ENCODE data around the gene AGPAT2.

The AGPAT2 gene

DNA sequence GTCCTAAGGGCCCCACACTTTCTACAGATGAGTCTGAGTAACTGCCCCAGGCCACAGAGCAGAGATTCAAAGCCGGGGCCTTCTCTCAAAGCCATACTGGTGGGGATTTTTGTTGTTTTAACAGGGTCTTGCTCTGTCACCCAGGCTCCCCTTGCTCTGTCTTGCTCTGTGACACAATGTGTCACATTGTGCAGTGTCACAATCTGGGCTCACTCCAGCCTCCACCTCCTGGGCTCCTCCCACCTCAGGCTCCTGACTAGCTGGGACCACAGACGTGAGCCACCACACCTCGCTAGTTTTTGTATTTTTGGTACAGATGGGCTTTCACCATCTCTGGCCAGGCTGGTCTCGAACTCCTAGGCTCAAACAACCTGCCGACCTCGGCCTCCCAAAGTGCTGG lies 8.6 kb downstream of the AGPAT2 start (continued):
- TF ChIP-seq ARNTL (CRISPR knock-in tag; IDR thresholded peaks at IDR 0.05; ENCODE audit: borderline replicate concordance, low read depth), result no peak
- no peak for TF ChIP-seq OSR1 (CRISPR knock-in tag; IDR thresholded peaks at IDR 0.05)
- TF ChIP-seq CSDC2 (CRISPR knock-in tag; IDR thresholded peaks at IDR 0.05), result no peak

DNA sequence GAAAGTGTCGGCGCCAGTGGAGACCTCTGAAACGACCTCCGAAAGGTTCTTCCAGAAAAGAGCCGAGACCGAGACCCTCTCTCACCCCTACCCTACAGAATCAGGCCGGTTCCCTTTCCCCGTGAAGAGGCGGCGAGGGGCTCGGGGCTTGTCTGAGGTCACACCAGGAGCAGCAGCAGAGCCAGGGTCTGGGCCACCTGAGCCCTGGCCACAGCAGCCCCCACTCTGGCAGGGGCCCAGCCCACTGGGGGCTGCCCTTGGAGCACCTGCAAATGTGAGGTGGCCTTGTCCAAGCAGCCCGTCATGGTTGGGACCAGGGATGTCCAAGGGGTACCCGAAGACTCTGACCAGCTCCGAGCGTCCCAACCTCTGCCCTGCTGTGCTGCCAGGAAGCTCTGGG lies 9.2 kb downstream of the AGPAT2 start:
- ATAC-seq, result no peak
- TF ChIP-seq ISL1 (CRISPR knock-in tag; IDR thresholded peaks at IDR 0.05), result no peak
- no peak for TF ChIP-seq ZFP30 (CRISPR knock-in tag; IDR thresholded peaks at IDR 0.05)
- no peak for TF ChIP-seq PPARA (CRISPR knock-in tag; IDR thresholded peaks at IDR 0.05; ENCODE audit: borderline replicate concordance)
- no peak for TF ChIP-seq ZC3H10 (CRISPR knock-in tag; IDR thresholded peaks at IDR 0.05)
- TF ChIP-seq, protein P1, sequence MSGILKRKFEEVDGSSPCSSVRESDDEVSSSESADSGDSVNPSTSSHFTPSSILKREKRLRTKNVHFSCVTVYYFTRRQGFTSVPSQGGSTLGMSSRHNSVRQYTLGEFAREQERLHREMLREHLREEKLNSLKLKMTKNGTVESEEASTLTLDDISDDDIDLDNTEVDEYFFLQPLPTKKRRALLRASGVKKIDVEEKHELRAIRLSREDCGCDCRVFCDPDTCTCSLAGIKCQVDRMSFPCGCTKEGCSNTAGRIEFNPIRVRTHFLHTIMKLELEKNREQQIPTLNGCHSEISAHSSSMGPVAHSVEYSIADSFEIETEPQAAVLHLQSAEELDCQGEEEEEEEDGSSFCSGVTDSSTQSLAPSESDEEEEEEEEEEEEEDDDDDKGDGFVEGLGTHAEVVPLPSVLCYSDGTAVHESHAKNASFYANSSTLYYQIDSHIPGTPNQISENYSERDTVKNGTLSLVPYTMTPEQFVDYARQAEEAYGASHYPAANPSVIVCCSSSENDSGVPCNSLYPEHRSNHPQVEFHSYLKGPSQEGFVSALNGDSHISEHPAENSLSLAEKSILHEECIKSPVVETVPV (CRISPR knock-in tag; IDR thresholded peaks at IDR 0.05), result no peak
- TF ChIP-seq, protein P2, sequence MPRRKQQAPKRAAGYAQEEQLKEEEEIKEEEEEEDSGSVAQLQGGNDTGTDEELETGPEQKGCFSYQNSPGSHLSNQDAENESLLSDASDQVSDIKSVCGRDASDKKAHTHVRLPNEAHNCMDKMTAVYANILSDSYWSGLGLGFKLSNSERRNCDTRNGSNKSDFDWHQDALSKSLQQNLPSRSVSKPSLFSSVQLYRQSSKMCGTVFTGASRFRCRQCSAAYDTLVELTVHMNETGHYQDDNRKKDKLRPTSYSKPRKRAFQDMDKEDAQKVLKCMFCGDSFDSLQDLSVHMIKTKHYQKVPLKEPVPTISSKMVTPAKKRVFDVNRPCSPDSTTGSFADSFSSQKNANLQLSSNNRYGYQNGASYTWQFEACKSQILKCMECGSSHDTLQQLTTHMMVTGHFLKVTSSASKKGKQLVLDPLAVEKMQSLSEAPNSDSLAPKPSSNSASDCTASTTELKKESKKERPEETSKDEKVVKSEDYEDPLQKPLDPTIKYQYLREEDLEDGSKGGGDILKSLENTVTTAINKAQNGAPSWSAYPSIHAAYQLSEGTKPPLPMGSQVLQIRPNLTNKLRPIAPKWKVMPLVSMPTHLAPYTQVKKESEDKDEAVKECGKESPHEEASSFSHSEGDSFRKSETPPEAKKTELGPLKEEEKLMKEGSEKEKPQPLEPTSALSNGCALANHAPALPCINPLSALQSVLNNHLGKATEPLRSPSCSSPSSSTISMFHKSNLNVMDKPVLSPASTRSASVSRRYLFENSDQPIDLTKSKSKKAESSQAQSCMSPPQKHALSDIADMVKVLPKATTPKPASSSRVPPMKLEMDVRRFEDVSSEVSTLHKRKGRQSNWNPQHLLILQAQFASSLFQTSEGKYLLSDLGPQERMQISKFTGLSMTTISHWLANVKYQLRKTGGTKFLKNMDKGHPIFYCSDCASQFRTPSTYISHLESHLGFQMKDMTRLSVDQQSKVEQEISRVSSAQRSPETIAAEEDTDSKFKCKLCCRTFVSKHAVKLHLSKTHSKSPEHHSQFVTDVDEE (CRISPR knock-in tag; IDR thresholded peaks at IDR 0.05), result no peak

DNA sequence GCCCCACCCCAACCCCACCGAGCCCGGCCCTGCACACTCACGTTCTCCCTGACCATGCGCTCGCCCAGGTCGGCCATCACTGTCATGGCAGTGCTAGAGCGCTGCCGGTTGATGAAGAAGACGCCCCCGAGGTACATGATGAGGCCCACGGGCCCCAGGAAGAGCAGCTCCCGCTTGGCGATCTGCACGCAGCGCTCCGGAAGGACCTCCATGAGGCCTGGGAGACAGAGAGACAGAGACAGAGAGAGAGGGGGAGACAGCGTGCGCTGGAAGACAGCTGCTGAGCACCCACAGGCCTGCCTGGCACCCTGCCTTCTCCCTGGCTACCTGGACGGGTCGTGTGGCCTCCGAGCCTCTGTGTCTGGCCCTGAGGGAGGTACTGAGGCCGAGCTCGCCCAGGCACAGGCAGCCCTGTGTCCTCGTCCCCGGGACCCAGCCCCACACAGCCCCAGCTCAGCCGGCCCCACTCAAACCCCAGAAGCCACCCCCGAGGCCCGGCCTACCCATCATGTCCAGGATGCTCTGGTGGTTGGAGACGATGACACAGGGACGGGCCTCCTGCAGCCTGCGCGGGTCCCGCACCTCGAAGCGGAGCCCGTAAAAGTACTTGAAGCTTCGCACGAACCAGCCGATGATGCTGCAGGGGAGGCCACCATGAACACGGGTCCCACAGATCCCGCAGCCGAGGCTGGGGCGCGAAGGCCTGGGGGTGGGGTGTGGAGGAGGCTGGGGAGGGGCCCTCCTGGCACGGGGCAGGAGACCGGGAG lies 10.2 kb downstream of the AGPAT2 start:
- ATAC-seq, result no peak
- no peak for TF ChIP-seq ZNF8 (CRISPR knock-in tag; IDR thresholded peaks at IDR 0.05)
- TF ChIP-seq PPARA (CRISPR knock-in tag; IDR thresholded peaks at IDR 0.05; ENCODE audit: borderline replicate concordance), result no peak
- TF ChIP-seq ZFP30 (CRISPR knock-in tag; IDR thresholded peaks at IDR 0.05), result no peak
- TF ChIP-seq, protein P2 (CRISPR knock-in tag; IDR thresholded peaks at IDR 0.05), result no peak
- TF ChIP-seq, protein P3, sequence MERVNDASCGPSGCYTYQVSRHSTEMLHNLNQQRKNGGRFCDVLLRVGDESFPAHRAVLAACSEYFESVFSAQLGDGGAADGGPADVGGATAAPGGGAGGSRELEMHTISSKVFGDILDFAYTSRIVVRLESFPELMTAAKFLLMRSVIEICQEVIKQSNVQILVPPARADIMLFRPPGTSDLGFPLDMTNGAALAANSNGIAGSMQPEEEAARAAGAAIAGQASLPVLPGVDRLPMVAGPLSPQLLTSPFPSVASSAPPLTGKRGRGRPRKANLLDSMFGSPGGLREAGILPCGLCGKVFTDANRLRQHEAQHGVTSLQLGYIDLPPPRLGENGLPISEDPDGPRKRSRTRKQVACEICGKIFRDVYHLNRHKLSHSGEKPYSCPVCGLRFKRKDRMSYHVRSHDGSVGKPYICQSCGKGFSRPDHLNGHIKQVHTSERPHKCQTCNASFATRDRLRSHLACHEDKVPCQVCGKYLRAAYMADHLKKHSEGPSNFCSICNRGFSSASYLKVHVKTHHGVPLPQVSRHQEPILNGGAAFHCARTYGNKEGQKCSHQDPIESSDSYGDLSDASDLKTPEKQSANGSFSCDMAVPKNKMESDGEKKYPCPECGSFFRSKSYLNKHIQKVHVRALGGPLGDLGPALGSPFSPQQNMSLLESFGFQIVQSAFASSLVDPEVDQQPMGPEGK (CRISPR knock-in tag; IDR thresholded peaks at IDR 0.05; ENCODE audit: borderline replicate concordance), result no peak
- TF ChIP-seq TOX (CRISPR knock-in tag; IDR thresholded peaks at IDR 0.05; ENCODE audit: borderline replicate concordance), result no peak
- TF ChIP-seq, protein P1 (CRISPR knock-in tag; IDR thresholded peaks at IDR 0.05), result no peak

DNA sequence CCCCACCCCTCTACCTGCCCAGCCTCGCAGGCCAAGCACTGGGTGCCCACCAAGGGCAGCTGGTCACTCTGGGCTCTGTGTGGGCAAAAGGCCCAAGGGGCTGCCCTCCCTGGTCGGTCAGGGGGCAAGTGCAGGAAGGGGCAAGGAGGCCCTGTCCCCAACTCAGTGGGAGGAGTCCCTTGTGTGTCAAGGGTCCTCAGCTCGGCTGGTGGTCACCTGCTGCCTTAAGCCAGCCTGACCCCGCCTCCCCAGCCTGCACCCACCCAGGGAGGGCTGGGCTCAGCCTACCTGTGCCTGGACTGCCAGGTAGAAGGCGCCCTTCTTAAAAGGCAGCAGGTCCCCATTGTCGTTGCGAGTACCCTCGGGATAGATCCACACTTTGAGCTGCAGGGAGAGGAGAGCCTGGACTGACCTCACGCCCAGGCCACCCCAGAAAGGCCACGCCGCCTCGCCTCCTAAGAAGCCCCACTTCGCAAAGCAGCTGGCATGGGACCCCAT lies 10.9 kb downstream of the AGPAT2 start:
- no peak for ATAC-seq
- TF ChIP-seq OSR1 (CRISPR knock-in tag; IDR thresholded peaks at IDR 0.05) (no peak), ARNTL (CRISPR knock-in tag; IDR thresholded peaks at IDR 0.05; ENCODE audit: borderline replicate concordance, low read depth) (no peak), ZFP30 (CRISPR knock-in tag; IDR thresholded peaks at IDR 0.05) (no peak), ESRRG (CRISPR knock-in tag; IDR thresholded peaks at IDR 0.05) (no peak), TCF4 (CRISPR knock-in tag; IDR thresholded peaks at IDR 0.05; ENCODE audit: borderline replicate concordance) (no peak), ZNF70 (CRISPR knock-in tag; IDR thresholded peaks at IDR 0.05) (no peak), ZNF8 (CRISPR knock-in tag; IDR thresholded peaks at IDR 0.05) (no peak), ISL1 (CRISPR knock-in tag; IDR thresholded peaks at IDR 0.05) (no peak), CSDC2 (CRISPR knock-in tag; IDR thresholded peaks at IDR 0.05) (no peak)
- TF ChIP-seq, protein P2 (CRISPR knock-in tag; IDR thresholded peaks at IDR 0.05), result no peak
- TF ChIP-seq, protein P1 (CRISPR knock-in tag; IDR thresholded peaks at IDR 0.05), result no peak
- TF ChIP-seq, protein P4, sequence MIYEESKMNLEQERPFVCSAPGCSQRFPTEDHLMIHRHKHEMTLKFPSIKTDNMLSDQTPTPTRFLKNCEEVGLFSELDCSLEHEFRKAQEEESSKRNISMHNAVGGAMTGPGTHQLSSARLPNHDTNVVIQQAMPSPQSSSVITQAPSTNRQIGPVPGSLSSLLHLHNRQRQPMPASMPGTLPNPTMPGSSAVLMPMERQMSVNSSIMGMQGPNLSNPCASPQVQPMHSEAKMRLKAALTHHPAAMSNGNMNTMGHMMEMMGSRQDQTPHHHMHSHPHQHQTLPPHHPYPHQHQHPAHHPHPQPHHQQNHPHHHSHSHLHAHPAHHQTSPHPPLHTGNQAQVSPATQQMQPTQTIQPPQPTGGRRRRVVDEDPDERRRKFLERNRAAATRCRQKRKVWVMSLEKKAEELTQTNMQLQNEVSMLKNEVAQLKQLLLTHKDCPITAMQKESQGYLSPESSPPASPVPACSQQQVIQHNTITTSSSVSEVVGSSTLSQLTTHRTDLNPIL (CRISPR knock-in tag; IDR thresholded peaks at IDR 0.05; ENCODE audit: low read depth), result no peak

All from SK-N-SH treated with all-trans-retinoic acid at 6 μM for 48 hours (cell line).